ENCODE measurements around the gene BBOX1.
A peak's percentile ranks its signal among the peaks of the same experiment; 100 is the strongest.
"Not testable (repeated sequence)": the region's sequence is repeated elsewhere in the genome, so short reads cannot be mapped to it uniquely, and the experiment has no call there.

BBOX1 gene, protein sequence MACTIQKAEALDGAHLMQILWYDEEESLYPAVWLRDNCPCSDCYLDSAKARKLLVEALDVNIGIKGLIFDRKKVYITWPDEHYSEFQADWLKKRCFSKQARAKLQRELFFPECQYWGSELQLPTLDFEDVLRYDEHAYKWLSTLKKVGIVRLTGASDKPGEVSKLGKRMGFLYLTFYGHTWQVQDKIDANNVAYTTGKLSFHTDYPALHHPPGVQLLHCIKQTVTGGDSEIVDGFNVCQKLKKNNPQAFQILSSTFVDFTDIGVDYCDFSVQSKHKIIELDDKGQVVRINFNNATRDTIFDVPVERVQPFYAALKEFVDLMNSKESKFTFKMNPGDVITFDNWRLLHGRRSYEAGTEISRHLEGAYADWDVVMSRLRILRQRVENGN

DNA sequence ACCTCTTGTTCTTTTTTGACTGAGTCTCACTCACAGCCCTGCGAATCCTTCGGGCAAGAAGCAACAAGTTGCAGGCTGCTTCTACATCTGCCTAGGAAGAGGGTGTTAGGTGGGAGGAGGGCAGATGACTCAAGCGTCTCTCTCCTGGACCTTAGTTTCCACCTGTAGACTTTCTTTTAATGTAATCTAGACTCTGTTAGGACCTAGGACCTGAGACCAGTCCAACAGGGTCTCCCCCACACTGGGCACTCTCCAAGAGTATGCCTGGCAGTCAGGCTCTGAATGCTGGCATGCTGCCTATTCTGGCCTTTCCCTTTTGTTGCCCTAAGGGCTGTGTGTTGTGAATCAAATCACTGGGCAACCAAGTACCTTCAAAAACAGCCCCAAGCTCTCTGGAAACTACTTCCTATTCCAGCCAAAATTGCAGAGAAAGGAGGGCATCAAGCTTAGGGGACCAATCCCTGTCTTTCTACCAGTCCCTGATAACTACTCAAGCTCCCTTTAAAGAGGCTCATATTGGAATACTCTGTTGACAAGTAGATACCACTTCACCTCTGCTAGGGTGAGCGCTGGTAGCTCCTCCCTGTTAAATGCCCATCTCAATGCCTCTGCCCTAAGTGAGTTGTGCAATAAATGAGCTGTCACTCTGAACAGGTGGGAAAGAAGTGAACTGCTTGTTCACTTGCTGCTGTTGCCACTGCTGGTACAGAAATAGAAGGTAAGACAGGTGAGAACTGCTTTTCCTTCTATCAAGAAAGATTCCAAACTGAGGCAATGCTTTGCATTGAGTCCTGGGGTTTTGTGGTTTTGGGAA, at the start of gene BBOX1:
TSS of gene BBOX1 (plus strand) at position 514 of the 814 bp plus-strand sequence. CDS start 14,616 bp downstream, outside the sequence.
- DNase-seq (ENCODE audit: low spot score): no peak
- no peak for FAIRE-seq

- DNase-seq (ENCODE audit: low spot score) (no peak), FAIRE-seq (no peak)
Measured at GRCh38 chr11:26992031-26992541, 48.5 kb upstream of the BBOX1 start.

DNA sequence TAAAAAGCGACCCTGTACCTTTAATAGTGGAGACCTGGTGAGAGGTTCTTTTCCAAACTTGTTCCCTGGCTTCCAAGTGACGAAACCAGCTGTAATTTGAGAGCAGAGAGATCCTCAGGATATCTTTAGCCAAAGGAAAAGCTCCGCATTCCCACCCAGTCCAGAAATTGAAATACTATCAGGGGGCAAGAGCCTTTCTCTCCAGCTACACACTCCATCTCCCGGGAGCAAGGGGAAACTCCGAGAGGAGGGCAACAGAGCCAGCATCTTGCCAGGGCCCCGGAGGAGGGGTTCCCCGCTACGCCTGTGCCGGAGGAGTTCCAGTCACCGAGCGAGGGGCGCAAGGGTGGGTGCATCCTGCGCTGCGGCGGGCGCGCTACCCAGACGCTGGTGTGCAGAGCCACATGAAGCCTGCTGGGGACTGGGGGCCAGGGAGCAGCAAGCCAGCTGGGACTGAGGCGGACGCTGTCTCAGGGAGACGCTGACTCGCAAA, 46.6 kb upstream of the BBOX1 start, which contains the start of gene FIBIN:
TSS of gene FIBIN (plus strand) at position 148 of the 493 bp plus-strand sequence. CDS start 415 bp downstream, outside the sequence.
- DNase-seq (ENCODE audit: low spot score): peak; percentile 45
- no peak for FAIRE-seq

- FAIRE-seq (no peak), DNase-seq (ENCODE audit: low spot score) (no peak)
Measured at GRCh38 chr11:26994631-26995095, 46.0 kb upstream of the BBOX1 start.

GRCh38 chr11:26995701-26996460, 44.7 kb upstream of the BBOX1 start:
- DNase-seq (ENCODE audit: low spot score) (no peak), FAIRE-seq (no peak)

DNA sequence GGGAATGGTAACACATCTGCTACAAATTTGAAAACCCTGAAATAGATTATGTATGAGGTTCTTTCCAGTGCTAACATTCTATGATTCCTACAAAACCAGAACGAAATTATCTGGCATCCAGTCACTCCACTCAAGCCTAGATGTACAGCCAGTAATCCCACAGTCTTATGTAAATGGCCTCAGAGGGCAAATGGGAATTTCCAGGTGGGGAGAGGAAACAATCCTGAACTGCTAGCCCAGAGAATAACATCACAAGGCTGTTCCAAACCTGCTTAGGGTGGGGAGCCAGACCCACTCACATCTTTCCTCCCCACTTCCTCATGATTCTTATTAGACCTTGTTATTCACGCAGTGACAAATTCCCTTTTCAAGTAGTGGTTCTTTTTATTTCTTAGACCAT, 43.2 kb upstream of the BBOX1 start:
- DNase-seq (ENCODE audit: low spot score): no peak
- FAIRE-seq: no peak

DNA sequence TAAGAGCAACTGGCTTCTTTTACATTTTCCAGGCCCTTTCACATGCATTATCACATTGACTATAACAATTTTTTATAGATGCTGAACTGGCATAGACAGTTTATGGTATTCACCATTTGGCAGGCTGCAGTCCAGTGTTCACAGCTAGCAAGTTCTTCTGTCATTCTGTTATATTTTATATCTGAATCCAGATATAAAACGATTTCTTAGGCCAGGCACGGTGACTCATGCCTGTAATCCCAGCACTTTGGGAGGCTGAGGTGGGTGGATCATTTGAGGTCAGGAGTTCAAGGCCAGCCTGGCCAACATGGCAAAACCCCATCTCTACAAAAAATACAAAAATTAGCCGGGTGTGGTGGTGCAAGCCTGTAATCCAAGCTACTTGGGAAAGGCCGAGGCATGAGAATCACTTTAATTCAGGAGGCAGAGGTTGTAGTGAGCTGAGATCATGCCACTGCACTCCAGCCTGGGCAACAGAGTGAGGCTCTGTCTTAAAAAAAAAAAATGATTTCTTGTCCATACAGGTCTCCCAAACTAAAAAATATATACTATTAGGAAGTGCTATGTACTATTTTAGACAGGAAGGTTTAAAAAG, 39.4 kb upstream of the BBOX1 start:
- DNase-seq (ENCODE audit: low spot score); FAIRE-seq: not testable (repeated sequence)

- FAIRE-seq (no peak), DNase-seq (ENCODE audit: low spot score) (no peak)
Measured at GRCh38 chr11:27002431-27002830, 38.2 kb upstream of the BBOX1 start.

- DNase-seq (ENCODE audit: low spot score): no peak
- no peak for FAIRE-seq
Measured at GRCh38 chr11:27002838-27003237, 37.8 kb upstream of the BBOX1 start.

DNA sequence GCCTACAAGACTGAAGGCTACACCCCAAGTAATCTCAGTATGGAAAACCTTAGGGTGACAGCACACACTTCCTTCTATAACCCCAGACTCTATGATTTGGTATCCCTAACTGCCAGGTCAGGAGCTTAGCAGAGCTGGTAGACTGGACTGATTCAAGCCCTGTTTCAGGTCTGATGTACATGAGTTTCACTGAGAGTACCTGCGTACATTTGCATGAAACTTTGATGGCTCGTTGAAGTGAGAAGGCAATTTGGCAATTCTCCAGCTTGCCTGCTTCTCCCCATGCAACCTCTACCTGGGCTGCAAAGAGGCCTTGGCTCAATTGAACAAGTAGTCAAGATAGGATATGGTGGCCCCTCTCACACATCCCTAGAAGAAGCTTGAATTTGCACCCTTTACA, 36.5 kb upstream of the BBOX1 start:
- FAIRE-seq (no peak), DNase-seq (ENCODE audit: low spot score) (no peak)

- no peak for FAIRE-seq
- DNase-seq (ENCODE audit: low spot score): no peak
Measured at GRCh38 chr11:27008811-27009535, 31.6 kb upstream of the BBOX1 start.

DNA sequence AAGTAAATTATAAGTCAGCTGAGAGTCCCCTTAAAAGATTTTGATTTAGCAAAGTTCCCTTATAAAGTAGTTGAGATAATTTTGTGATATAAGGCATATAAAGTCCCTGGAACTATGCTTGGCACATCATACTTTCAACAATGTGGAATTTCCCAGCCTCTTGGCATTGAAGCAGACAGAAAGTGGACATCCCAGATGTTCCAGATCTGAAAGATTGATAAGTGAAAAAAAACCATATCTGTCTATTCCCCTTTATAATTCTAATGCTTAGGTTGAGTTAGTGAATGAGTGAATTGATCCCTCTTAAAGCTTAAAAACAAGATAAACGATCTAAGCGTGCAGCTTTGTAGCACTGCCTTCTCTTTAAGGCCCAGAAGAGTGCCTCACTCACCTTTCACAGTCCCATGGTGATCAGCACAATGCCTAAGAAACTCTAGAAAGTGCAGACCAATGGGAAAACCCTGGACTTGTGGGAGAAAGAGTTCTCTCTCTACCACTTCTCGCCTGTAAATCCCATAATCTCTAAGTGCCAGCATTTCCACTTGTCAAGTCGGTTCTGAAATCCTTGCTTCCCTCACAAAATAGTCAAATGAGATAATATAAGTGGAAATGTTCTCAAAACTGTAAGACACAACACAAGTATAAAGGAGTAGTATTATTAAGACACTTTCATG, 28.9 kb upstream of the BBOX1 start:
- FAIRE-seq (no peak), DNase-seq (ENCODE audit: low spot score) (no peak)

- FAIRE-seq: no peak
- DNase-seq (ENCODE audit: low spot score): peak; percentile 10
Measured at GRCh38 chr11:27012234-27012921, 28.2 kb upstream of the BBOX1 start.

DNA sequence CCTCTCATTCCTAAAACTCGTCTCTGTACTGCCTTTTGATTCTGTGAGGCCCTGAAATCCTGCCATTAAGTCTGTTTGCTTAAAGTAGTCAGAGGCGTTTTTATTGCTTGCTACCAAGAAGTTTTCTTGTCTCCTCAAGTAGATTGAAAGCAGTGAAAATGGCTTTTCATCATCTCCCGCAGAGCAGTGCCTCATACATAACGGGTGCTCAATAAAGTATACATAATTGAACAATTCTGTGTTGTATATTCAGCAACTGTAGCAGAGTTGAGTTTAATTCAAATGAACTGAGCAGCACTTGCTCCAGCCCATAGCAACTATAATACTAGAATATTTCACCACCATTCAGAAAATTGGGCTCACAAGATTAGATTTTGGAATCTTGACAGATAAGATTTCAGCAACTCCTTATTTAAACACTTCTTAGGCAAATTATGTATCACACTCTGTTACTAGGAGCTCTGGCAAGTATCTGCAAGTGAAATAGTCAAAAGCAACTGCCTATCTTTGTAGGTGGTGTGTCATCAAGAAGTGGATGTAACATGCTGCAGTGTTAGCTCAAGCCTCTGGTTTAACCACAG, 26.7 kb upstream of the BBOX1 start:
- no peak for DNase-seq (ENCODE audit: low spot score)
- no peak for FAIRE-seq

- no peak for FAIRE-seq
- no peak for DNase-seq (ENCODE audit: low spot score)
Measured at GRCh38 chr11:27018902-27019529, 21.6 kb upstream of the BBOX1 start.

- DNase-seq (ENCODE audit: low spot score): no peak
- no peak for FAIRE-seq
Measured at GRCh38 chr11:27020751-27021150, 19.9 kb upstream of the BBOX1 start.

GRCh38 chr11:27022659-27023251, 17.9 kb upstream of the BBOX1 start:
- no peak for FAIRE-seq
- no peak for DNase-seq (ENCODE audit: low spot score)

- FAIRE-seq (no peak), DNase-seq (ENCODE audit: low spot score) (no peak)
Measured at GRCh38 chr11:27024865-27025264, 15.8 kb upstream of the BBOX1 start.

Data from urothelium cell line (cell line).